A549 (cell line): ENCODE measurements around the gene C19orf67.

ENCODE experiments used
- CTCF ChIP-seq: fragments of >200 bp; sonication (Bioruptor Twin); formaldehyde crosslinking; IDR thresholded peaks from 3 replicates; pipeline ENCODE4 v1.5.1; 2016
- EHMT2 ChIP-seq: fragments of 200-600 bp; sonication (generic); IDR thresholded peaks from 2 replicates; pipeline ENCODE4 v1.6.1; 2016; ENCODE audit warnings: antibody characterized with exemption, low read depth, mild to moderate bottlenecking, moderate library complexity
- PBX3 ChIP-seq: IDR thresholded peaks from 2 replicates; pipeline ENCODE4 v1.6.1; 2012
- POLR2A ChIP-seq: IDR thresholded peaks from 2 replicates; pipeline ENCODE4 v1.6.1; 2012; ENCODE audit warnings: mild to moderate bottlenecking, low read length
- RNF2 ChIP-seq: fragments of 200-600 bp; sonication (generic); IDR thresholded peaks from 2 replicates; pipeline ENCODE4 v1.6.1; 2016; ENCODE audit warnings: low read depth, mild to moderate bottlenecking, antibody characterized with exemption, moderate library complexity, borderline replicate concordance

- TF ChIP-seq CTCF (no peak), EHMT2 (no peak), PBX3 (no peak), POLR2A (no peak), RNF2 (no peak)
These were observed 16.6 kb upstream of the C19orf67 start for GRCh38 chr19:14102102-14102696.
